Endothelial cell (in vitro differentiated cells): ENCODE results near the gene MAD1L1. TPM values are rescaled to one million over a fixed set of nuclear protein-coding genes. Genes with fewer than 3 reads are reported as not detected.

Source experiments
- DNase-seq: peaks from one replicate; pipeline ENCODE4 v3.0.0; 2021; ENCODE audit warnings: low spot score
- H3K27ac Mint-ChIP-seq: one replicate; pipeline ENCODE4 v1.8.0; 2021; ENCODE audit warnings: mixed read lengths, inconsistent platforms; ENCODE audit not compliant: unreplicated experiment
- H3K27me3 Mint-ChIP-seq: one replicate; pipeline ENCODE4 v1.8.0; 2021; ENCODE audit warnings: mild to moderate bottlenecking, moderate library complexity, mixed read lengths, inconsistent platforms; ENCODE audit not compliant: unreplicated experiment
- H3K36me3 Mint-ChIP-seq: one replicate; pipeline ENCODE4 v1.8.0; 2021; ENCODE audit warnings: mild to moderate bottlenecking, low read depth, mixed read lengths, inconsistent platforms; ENCODE audit not compliant: unreplicated experiment
- H3K4me1 Mint-ChIP-seq: one replicate; pipeline ENCODE4 v1.8.0; 2021; ENCODE audit warnings: mild to moderate bottlenecking, mixed read lengths, inconsistent platforms; ENCODE audit not compliant: unreplicated experiment
- H3K4me3 Mint-ChIP-seq: one replicate; pipeline ENCODE4 v1.8.0; 2021; ENCODE audit warnings: mild to moderate bottlenecking, mixed read lengths, inconsistent platforms; ENCODE audit not compliant: unreplicated experiment
- H3K9me3 Mint-ChIP-seq: one replicate; pipeline ENCODE4 v1.8.0; 2021; ENCODE audit warnings: mixed read lengths, inconsistent platforms; ENCODE audit not compliant: unreplicated experiment
- total RNA-seq: library from RNA; stranded (reverse); fragmentation: NEBNext Ultra II Directional; extraction: Animal tissue kit (Norgen Biotek cat#: 25700); gene quantifications from one replicate; pipeline ENCODE4 v1.2.1, GENCODE V29; 2021; ENCODE audit not compliant: unreplicated experiment
- TF ChIP-seq, protein P1 (sequence below): fragments of 200-600 bp; sonication (generic); IDR thresholded peaks from one replicate; pipeline ENCODE4 v1.5.0; 2021; ENCODE audit warnings: antibody characterized with exemption; ENCODE audit not compliant: unreplicated experiment

The MAD1L1 gene
- total RNA-seq, 1 donor from 2014 or later: 43.3 TPM

DNA sequence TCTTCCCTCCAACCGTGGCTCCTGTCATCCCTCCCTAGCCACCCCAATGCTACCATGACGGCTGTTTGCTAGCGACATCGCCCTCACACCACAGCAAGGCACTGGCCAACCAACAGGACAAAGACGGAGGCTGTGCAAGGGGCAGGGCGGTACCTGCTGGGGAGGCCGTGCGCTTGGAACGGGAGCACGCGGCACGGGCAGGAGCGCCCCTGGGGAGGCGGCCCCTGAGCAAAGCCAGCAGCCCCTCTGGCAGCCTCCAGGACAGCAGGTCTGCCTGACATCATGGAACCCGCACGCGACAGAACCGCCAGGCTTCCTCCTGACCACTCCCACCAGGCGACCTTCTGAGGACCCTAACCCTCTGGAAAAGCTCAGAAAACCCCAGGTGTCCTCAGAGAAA lies 12.7 kb downstream of the MAD1L1 start:
- Mint-ChIP-seq H3K4me3 (no peak overlapping the region), H3K36me3 (peaks cover 43% of the 10 kb centered on the region), H3K27me3 (peaks cover 4% of the 10 kb centered on the region), H3K4me1 (no peaks in the 10 kb centered on the region), H3K9me3 (no peaks in the 10 kb centered on the region), H3K27ac (no peak overlapping the region)
- TF ChIP-seq, protein P1, sequence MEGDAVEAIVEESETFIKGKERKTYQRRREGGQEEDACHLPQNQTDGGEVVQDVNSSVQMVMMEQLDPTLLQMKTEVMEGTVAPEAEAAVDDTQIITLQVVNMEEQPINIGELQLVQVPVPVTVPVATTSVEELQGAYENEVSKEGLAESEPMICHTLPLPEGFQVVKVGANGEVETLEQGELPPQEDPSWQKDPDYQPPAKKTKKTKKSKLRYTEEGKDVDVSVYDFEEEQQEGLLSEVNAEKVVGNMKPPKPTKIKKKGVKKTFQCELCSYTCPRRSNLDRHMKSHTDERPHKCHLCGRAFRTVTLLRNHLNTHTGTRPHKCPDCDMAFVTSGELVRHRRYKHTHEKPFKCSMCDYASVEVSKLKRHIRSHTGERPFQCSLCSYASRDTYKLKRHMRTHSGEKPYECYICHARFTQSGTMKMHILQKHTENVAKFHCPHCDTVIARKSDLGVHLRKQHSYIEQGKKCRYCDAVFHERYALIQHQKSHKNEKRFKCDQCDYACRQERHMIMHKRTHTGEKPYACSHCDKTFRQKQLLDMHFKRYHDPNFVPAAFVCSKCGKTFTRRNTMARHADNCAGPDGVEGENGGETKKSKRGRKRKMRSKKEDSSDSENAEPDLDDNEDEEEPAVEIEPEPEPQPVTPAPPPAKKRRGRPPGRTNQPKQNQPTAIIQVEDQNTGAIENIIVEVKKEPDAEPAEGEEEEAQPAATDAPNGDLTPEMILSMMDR: no peak
- DNase-seq: no peak

- H3K27ac Mint-ChIP-seq: no peak overlapping the region
- H3K36me3 Mint-ChIP-seq: peaks cover 41% of the 10 kb centered on the region
- no peaks in the 10 kb centered on the region for H3K4me1 Mint-ChIP-seq
- no peak overlapping the region for H3K4me3 Mint-ChIP-seq
- TF ChIP-seq, protein P1: no peak
- peaks cover 4% of the 10 kb centered on the region for H3K27me3 Mint-ChIP-seq
- H3K9me3 Mint-ChIP-seq: no peaks in the 10 kb centered on the region
- DNase-seq: no peak
These were observed 13.1 kb downstream of the MAD1L1 start for GRCh38 chr7:2219606-2220005.

DNA sequence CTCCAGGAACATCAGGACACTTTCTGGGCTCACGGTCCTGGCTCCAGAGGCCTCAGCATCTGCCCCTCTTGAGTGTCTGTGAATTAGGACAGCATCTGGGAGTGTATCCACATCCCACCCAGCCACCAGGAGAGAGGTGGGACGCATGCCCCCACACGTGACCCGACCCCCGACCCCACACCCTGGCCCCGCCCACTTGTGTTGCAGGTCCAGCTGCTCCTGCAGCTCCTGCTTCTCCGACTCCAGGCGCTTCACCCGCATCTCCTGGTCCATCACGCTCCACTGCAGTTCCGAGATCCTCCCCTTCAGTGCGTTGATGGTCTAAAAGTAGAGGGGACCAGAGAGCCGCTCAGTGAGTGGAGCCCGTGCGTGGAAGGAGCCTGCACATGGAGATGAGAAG lies 13.6 kb downstream of the MAD1L1 start:
- H3K27me3 Mint-ChIP-seq: peaks cover 4% of the 10 kb centered on the region
- no peak for DNase-seq
- H3K9me3 Mint-ChIP-seq: no peaks in the 10 kb centered on the region
- H3K36me3 Mint-ChIP-seq: peaks cover 38% of the 10 kb centered on the region
- H3K27ac Mint-ChIP-seq: no peak overlapping the region
- H3K4me3 Mint-ChIP-seq: no peak overlapping the region
- TF ChIP-seq, protein P1: no peak
- no peaks in the 10 kb centered on the region for H3K4me1 Mint-ChIP-seq

- H3K27me3 Mint-ChIP-seq: peaks cover 4% of the 10 kb centered on the region
- no peak overlapping the region for H3K4me3 Mint-ChIP-seq
- peaks cover 43% of the 10 kb centered on the region for H3K36me3 Mint-ChIP-seq
- no peaks in the 10 kb centered on the region for H3K9me3 Mint-ChIP-seq
- no peaks in the 10 kb centered on the region for H3K4me1 Mint-ChIP-seq
- H3K27ac Mint-ChIP-seq: no peak overlapping the region
- DNase-seq: no peak
- TF ChIP-seq, protein P1: no peak
These were observed 14.3 kb downstream of the MAD1L1 start for GRCh38 chr7:2218444-2218785.

GRCh38 chr7:2217716-2218443 lies 14.9 kb downstream of the MAD1L1 start:
- TF ChIP-seq, protein P1: no peak
- peaks cover 2% of the 10 kb centered on the region for H3K27me3 Mint-ChIP-seq
- H3K9me3 Mint-ChIP-seq: no peaks in the 10 kb centered on the region
- H3K27ac Mint-ChIP-seq: no peak overlapping the region
- peaks cover 46% of the 10 kb centered on the region for H3K36me3 Mint-ChIP-seq
- no peak for DNase-seq
- no peak overlapping the region for H3K4me3 Mint-ChIP-seq
- no peaks in the 10 kb centered on the region for H3K4me1 Mint-ChIP-seq
